Measurements from ENCODE around the gene TRANK1. TPM values are rescaled to one million over a fixed set of nuclear protein-coding genes. Genes with fewer than 3 reads are reported as not detected.
"Not testable (repeated sequence)": the region's sequence is repeated elsewhere in the genome, so short reads cannot be mapped to it uniquely, and the experiment has no call there.

TRANK1 gene
- total and polyA plus RNA-seq, 2 of the 4 experiments (the other 2 are of a cell fraction): 7.9 to 12.7 TPM

DNA sequence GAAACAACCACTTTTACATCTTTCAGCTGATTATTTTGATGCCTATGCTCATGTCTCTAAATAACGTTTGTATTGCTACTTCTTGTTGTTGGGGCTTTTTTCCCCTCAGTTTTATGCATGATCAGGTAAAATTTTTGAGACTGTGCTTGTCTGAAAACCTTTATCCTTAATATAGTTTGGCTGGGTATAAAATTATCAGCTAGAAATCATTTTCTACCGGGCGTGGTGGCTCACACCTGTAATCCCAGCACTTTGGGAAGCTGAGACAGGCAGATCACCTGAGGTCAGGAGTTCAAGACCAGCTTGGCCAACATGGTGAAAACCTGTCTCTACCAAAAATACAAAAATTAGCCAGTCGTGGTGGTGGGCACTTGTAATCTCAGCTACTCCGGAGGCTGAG lies 3.0 kb upstream of the TRANK1 start:
- H2BK120ac ChIP-seq (ENCODE audit: low read depth, low read length); intact Hi-C loops (cut with micrococcal nuclease); H3K27me3 ChIP-seq (ENCODE audit: control insufficient read depth, insufficient read depth, low read length); BruUV-seq (replicated peaks); H3K56ac ChIP-seq (ENCODE audit: extremely low read depth, insufficient read depth, low read length); CTCF ChIA-PET; in situ Hi-C loops (cut with MboI; ENCODE audit: low sequenced_read_pairs); H3K4me1 ChIP-seq (ENCODE audit: control insufficient read depth, insufficient read depth, low read length); ATAC-seq (ENCODE audit: low read depth); H3K9ac ChIP-seq (ENCODE audit: low read depth, low read length); H3K36me3 ChIP-seq (ENCODE audit: control insufficient read depth, insufficient read depth, low read length); H4K20me1 ChIP-seq (ENCODE audit: insufficient read depth, low read length); POLR2A ChIA-PET (ENCODE audit: unreplicated experiment); H3K79me1 ChIP-seq (ENCODE audit: low read depth in 1 of 2, low read length in 2 of 2); H4K91ac ChIP-seq (ENCODE audit: insufficient read depth, low read depth, low read length); H3K9me1 ChIP-seq (ENCODE audit: insufficient read depth, low read length); H3K27ac ChIP-seq (ENCODE audit: insufficient read depth, low read length); H2BK15ac ChIP-seq (ENCODE audit: low read depth, low read length); H3K4ac ChIP-seq (ENCODE audit: low read depth, low read length); H2AFZ ChIP-seq (replicated peaks; ENCODE audit: low read length, poor library complexity); H3K4me3 ChIP-seq (ENCODE audit: insufficient read depth, low read depth, low read length); DNase-seq; H2BK20ac ChIP-seq (ENCODE audit: low read depth, low read length); H3K23ac ChIP-seq (ENCODE audit: low read depth, low read length); H3K14ac ChIP-seq (replicated peaks; ENCODE audit: low read depth, low read length); H2AK9ac ChIP-seq (replicated peaks; ENCODE audit: low read depth, low read length, poor library complexity); H3K18ac ChIP-seq (ENCODE audit: low read depth, low read length); H2BK5ac ChIP-seq (ENCODE audit: low read depth, low read length, poor library complexity, severe bottlenecking); H2AK5ac ChIP-seq (ENCODE audit: low read depth, low read length); H3K9me3 ChIP-seq (ENCODE audit: control insufficient read depth, insufficient read depth, low read length); H4K5ac ChIP-seq (ENCODE audit: low read depth, low read length); dilution Hi-C loops (cut with HindIII; ENCODE audit: low sequenced_read_pairs, unreplicated experiment); H3K4me2 ChIP-seq (ENCODE audit: low read depth, low read length); H4K8ac ChIP-seq (ENCODE audit: low read depth in 2 of 2, low read length in 2 of 2): not testable (repeated sequence)
- no CpG with 5 or more reads among the region's 5 CpGs for WGBS, 2 experiments (ENCODE audit: extremely low coverage in 2 of 2, insufficient read length in 1 of 2)

Measured in IMR-90 (cell line).